AG04449 (cell line): ENCODE data around the gene RNF212.

ENCODE experiments used
- CTCF ChIA-PET: fragments of 350-600 bp; formaldehyde crosslinking; extraction: SDS; loops from one replicate; lab custom pipeline; 2021; ENCODE audit warnings: antibody characterized with exemption; lab: Yijun Ruan, JAX
- POLR2A ChIA-PET: fragments of 400-600, 350-600 bp; formaldehyde crosslinking; extraction: SDS; loops from one replicate; lab custom pipeline; 2020; ENCODE audit warnings: antibody characterized with exemption, inconsistent platforms; lab: Yijun Ruan, JAX
- DNase-seq: peaks from one replicate; pipeline ENCODE4 v3.0.0-alpha.2; 2010; ENCODE audit warnings: low read depth, low spot score
- H3K4me3 ChIP-seq: 2 replicates; pipeline ENCODE4 v1.5.1; 2011; ENCODE audit warnings: low read depth, mild to moderate bottlenecking, control low read depth, low read length
- TF ChIP-seq, protein P1 (sequence below): IDR thresholded peaks from one replicate; pipeline ENCODE4 v1.5.1; 2011; ENCODE audit warnings: mild to moderate bottlenecking, moderate library complexity, low read length, control low read depth, inconsistent platforms; ENCODE audit not compliant: insufficient read depth; ENCODE audit errors: missing control alignments

RNF212 gene

DNA sequence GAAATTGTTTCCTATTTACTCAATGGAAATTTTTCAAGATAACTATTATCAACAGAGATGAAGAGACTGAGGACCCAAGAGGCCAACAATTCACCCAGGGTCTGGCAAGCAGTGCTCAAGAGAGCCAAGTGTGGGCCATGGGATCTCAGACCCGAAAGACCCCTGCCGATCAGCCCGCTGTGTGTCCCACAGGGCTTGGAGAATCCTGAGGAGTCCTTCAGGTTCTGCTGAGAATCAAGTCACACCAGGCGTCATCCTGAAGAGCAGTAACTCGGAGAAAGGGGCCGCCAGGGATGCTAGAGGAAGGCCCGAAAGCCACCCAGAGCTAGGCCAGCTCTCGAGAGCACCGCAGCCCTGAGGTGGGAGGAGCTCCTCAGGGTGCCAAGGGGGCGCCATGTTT lies 53.2 kb downstream of the RNF212 start:
- H3K4me3 ChIP-seq: no peak overlapping the region
- no peak for DNase-seq
- ChIA-PET CTCF (no interaction called here), POLR2A (no interaction called here)
- TF ChIP-seq, protein P1, sequence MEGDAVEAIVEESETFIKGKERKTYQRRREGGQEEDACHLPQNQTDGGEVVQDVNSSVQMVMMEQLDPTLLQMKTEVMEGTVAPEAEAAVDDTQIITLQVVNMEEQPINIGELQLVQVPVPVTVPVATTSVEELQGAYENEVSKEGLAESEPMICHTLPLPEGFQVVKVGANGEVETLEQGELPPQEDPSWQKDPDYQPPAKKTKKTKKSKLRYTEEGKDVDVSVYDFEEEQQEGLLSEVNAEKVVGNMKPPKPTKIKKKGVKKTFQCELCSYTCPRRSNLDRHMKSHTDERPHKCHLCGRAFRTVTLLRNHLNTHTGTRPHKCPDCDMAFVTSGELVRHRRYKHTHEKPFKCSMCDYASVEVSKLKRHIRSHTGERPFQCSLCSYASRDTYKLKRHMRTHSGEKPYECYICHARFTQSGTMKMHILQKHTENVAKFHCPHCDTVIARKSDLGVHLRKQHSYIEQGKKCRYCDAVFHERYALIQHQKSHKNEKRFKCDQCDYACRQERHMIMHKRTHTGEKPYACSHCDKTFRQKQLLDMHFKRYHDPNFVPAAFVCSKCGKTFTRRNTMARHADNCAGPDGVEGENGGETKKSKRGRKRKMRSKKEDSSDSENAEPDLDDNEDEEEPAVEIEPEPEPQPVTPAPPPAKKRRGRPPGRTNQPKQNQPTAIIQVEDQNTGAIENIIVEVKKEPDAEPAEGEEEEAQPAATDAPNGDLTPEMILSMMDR: no peak

DNA sequence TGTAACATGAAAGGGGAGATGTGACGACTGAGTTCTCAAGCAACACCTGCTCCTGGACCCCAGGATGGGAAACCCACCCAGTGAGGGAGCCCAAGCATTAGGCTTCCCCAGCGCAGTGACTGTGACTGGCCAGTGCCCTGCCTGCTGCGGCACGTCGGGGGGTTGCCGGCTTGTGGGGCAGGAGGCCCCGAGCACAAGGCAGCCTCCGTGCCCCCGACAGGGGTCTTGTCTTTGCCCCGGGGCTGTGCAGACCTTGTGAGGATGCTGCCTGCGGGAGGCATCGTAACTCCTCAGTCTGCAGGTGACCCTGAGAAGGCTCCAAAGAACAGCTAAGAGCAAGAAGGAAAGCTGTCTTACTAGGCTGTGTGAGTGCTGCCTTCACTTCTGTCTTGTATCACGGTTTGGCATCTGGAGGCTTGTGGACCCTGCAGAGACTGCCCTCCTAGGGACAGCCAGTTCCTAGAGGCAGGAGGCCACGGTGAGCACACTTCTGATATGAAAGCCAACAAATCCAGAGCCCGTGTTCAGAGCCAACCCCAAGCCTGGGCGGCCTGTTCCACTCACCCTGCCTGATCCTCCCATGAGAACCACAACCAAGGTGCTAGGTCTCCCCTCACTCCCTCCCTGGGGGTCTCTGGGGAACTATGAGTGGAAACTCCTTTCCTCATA lies 54.2 kb downstream of the RNF212 start:
- DNase-seq: no peak
- no peak overlapping the region for H3K4me3 ChIP-seq
- CTCF ChIA-PET: no interaction called here
- TF ChIP-seq, protein P1: no peak
- POLR2A ChIA-PET: no interaction called here

DNA sequence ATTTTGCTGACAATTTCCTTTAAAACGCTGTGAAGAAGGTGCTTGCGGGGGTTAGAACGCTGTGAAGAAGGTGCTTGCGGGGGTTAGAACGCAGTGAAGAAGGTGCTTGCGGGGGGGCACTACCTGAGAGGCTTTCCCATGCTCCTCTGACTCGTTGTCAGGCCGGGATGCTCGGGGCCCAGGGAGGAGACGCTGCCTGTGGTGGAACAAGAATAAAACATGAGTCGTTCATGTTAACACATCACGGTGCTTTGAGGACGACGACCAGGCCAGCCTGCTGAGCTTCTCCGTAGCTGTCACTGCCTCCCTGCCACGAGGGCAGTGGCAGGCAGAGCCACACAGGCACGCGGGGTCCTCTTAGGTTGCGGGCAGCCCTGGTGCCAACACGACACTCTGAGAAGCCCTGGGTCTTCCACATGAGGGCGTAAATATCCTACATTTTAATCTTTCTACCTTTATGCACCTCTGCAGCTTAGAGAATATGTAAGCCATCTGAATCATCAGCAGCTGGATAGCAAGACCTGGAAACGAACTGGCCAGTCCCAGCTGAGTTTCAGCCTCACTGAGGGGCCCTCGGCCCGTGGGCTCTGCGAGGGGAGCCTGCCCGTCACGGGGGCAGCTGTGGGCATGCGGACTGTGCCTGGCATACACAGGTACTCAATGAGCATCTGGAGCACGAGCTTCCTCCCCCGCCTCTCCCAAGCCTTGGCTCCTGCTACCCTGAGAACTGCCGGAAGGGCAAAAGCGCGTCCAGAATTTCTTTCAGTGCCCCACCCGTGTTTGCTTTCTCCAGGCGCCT lies 55.0 kb downstream of the RNF212 start:
- POLR2A ChIA-PET: no interaction called here

DNA sequence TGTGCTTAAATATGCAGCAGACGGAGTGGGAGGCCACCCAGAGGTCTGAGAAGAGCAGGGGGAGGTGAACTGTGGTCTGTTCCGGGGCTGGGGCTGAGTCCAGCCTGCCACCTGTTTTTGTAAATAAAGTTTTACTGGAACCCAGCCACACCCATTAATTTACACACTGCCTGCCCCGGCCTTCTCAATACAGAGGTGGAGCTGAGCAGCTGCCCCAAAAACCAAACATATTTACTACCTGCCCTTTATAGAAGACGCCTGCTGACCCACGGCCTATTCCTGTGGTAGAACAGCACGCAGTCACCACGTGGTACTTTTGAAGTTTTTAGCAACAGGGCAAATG lies 56.0 kb downstream of the RNF212 start:
- H3K4me3 ChIP-seq: no peak overlapping the region
- ChIA-PET POLR2A (no interaction called here), CTCF (no interaction called here)
- no peak for DNase-seq
- TF ChIP-seq, protein P1: no peak

More for the DNA sequence above, 55.0 kb downstream of the RNF212 start:
- no peak overlapping the region for H3K4me3 ChIP-seq
- DNase-seq: no peak
- TF ChIP-seq, protein P1: no peak
- CTCF ChIA-PET: no interaction called here

DNA sequence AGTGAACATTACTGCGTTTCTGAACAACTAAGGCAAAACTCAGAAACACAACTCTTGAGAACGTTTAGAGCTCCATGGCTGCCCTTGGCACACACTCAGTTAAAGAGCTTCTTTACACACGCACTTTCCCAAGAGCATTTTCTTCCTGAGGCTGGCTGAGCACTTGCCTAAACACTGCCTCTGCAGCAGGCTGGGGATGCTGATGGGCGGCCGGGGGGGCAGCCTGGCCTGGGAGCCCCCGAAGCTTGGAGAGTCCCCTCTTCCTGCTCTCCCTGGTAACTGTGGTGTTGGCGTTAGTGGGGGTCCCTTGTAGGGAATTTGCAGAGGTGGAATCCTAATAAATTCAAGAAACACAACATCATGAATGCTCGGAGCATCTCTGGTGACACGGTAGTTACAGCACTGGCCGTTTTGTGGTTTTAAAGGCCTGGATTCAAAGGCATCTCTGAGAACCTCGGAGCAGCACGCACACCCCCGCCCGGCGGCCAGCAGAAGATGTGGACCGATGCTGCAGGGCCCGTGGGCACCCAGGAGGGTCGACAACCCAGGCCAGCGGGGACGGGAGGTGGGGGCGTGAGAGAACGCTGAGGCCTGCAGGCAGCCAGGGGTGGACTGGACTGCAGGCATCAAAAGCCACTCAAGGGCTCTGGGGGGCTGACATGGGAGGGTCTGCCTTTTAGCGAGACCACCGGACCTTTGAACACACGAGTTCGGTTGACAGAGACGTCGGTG lies 56.5 kb downstream of the RNF212 start:
- CTCF ChIA-PET: no interaction called here
- TF ChIP-seq, protein P1: no peak
- no peak for DNase-seq
- no peak overlapping the region for H3K4me3 ChIP-seq
- POLR2A ChIA-PET: no interaction called here
